GM12878 (cell line): ENCODE data around the gene ANKRD42. TPM values are rescaled to one million over a fixed set of nuclear protein-coding genes. Genes with fewer than 3 reads are reported as not detected.

Experiments
- ATAC-seq: fragments of 200-7000 bp; cut with Tn5 transposase; 3 replicates; pipeline ENCODE4 v1.9.1; 2020; ENCODE audit warnings: mild to moderate bottlenecking, moderate library complexity
- BruUV-seq: library from RNA; stranded (reverse); fragments of 400-500 nt; replicated peaks from 2 replicates; lab custom pipeline; 2021; lab: Mats Ljungman, UMichigan
- CTCF ChIA-PET: fragments of 300-600 bp; sonication (Branson Sonifier 250); formaldehyde crosslinking; extraction: SDS; loops from one replicate; lab custom pipeline; 2021; ENCODE audit warnings: inconsistent platforms; lab: Yijun Ruan, JAX
- POLR2A ChIA-PET: fragments of 350-600 bp; formaldehyde crosslinking; extraction: SDS; loops from one replicate; lab custom pipeline; 2021; ENCODE audit warnings: inconsistent platforms; lab: Charles Lee
- RAD21 ChIA-PET: fragments of 300-600 bp; sonication (Branson Sonifier 250); formaldehyde crosslinking; loops from one replicate; lab custom pipeline; 2023; ENCODE audit warnings: antibody characterized with exemption; ENCODE audit not compliant: unreplicated experiment; lab: Charles Lee
- SMC1A ChIA-PET: fragments of 300-600 bp; sonication (Branson Sonifier 250); formaldehyde crosslinking; loops from one replicate; lab custom pipeline; 2023; ENCODE audit not compliant: unreplicated experiment, uncharacterized antibody; lab: Charles Lee
- DNase-seq: peaks from one replicate; pipeline ENCODE4 v3.0.0-alpha.2; 2011; ENCODE audit warnings: low read depth, low spot score
- FAIRE-seq: peaks from 3 replicates; lab custom pipeline; 2011; peaks lifted over from hg19 to GRCh38; lab: Jason Lieb, UNC
- H2AFZ ChIP-seq: 2 replicates; pipeline ENCODE4 v1.6.0; 2011; ENCODE audit warnings: low read depth, low read length, control low read depth; ENCODE audit not compliant: control insufficient read depth
- H3K27ac ChIP-seq: 2 replicates; pipeline ENCODE4 v1.5.1; 2011; ENCODE audit warnings: control low read depth; ENCODE audit not compliant: control insufficient read depth, insufficient read depth
- H3K27me3 ChIP-seq, 2 experiments: replicated peaks in 1 of 2; 2 replicates each; pipeline versions ENCODE4 v1.6.0 to v1.6.1; 2011; ENCODE audit warnings: low read length in 1 of 2; ENCODE audit not compliant: control insufficient read depth in 2 of 2, insufficient read depth in 2 of 2
- H3K36me3 ChIP-seq, 2 experiments: 2 replicates each; pipeline ENCODE4 v1.5.1; 2011; ENCODE audit warnings: low read length in 1 of 2; ENCODE audit not compliant: control insufficient read depth in 2 of 2, insufficient read depth in 2 of 2
- H3K4me1 ChIP-seq: 2 replicates; pipeline ENCODE4 v1.6.1; 2011; ENCODE audit warnings: mild to moderate bottlenecking, low read length, moderate library complexity, mixed read lengths; ENCODE audit not compliant: control insufficient read depth, insufficient read depth
- H3K4me2 ChIP-seq: 2 replicates; pipeline ENCODE4 v1.6.0; 2011; ENCODE audit warnings: control low read depth; ENCODE audit not compliant: control insufficient read depth, insufficient read depth
- H3K4me3 ChIP-seq: fragments of 200-600 bp; sonication (generic); 2 replicates; pipeline ENCODE4 v1.5.1; 2016
- H3K79me2 ChIP-seq: 2 replicates; pipeline ENCODE4 v1.6.0; 2011; ENCODE audit warnings: low read length; ENCODE audit not compliant: control insufficient read depth, insufficient read depth
- H3K9ac ChIP-seq: 2 replicates; pipeline ENCODE4 v1.8.0; 2011; ENCODE audit warnings: low read length, control low read depth, mixed read lengths; ENCODE audit not compliant: control insufficient read depth, insufficient read depth
- H3K9me3 ChIP-seq: replicated peaks from 3 replicates; pipeline ENCODE4 v1.5.1; 2011; ENCODE audit warnings: mild to moderate bottlenecking, low read length; ENCODE audit not compliant: control insufficient read depth, insufficient read depth
- H4K20me1 ChIP-seq: 2 replicates; pipeline ENCODE4 v1.6.0; 2011; ENCODE audit not compliant: control insufficient read depth, insufficient read depth
- BCL11A ChIP-seq: IDR thresholded peaks from 2 replicates; pipeline ENCODE4 v1.6.1; 2011; ENCODE audit warnings: low read depth, low read length
- EGR1 ChIP-seq, 2 experiments: IDR thresholded peaks; 1 replicate in 1 of 2; 2 replicates in 1 of 2; pipeline ENCODE4 v1.6.1; 2011 to 2012; ENCODE audit warnings: low read depth in 2 of 2, low read length in 2 of 2, borderline replicate concordance in 1 of 2, mild to moderate bottlenecking in 1 of 2, moderate library complexity in 1 of 2
- FOS ChIP-seq: IDR thresholded peaks from 3 replicates; pipeline ENCODE4 v1.6.1; 2011; ENCODE audit warnings: borderline replicate concordance; ENCODE audit not compliant: insufficient read length; ENCODE audit errors: extremely low read depth
- KAT2A ChIP-seq: conservative IDR thresholded peaks from 2 replicates; pipeline ENCODE4 v1.6.1; 2011; ENCODE audit warnings: low read depth, low read length; ENCODE audit not compliant: control insufficient read depth
- NFYA ChIP-seq: IDR thresholded peaks from 2 replicates; pipeline ENCODE4 v1.6.1; 2011; ENCODE audit warnings: low read depth, mild to moderate bottlenecking, low read length, improper control_type of control experiment, borderline replicate concordance
- NR2C1 ChIP-seq: fragments of 450-650 bp; IDR thresholded peaks from 2 replicates; pipeline ENCODE4 v1.6.1; 2017; ENCODE audit warnings: antibody characterized with exemption, mild to moderate bottlenecking, moderate library complexity
- NR2C2 ChIP-seq: IDR thresholded peaks from 2 replicates; pipeline ENCODE4 v1.6.1; 2011; ENCODE audit warnings: borderline replicate concordance, low read depth; ENCODE audit not compliant: control insufficient read depth, insufficient read length
- NRF1 ChIP-seq: conservative IDR thresholded peaks from 2 replicates; pipeline ENCODE4 v1.6.1; 2011; ENCODE audit warnings: mild to moderate bottlenecking, low read depth, low read length, improper control_type of control experiment
- POLR2AphosphoS2 ChIP-seq: IDR thresholded peaks from 2 replicates; pipeline ENCODE4 v1.6.1; 2011; ENCODE audit warnings: low read depth, mild to moderate bottlenecking, low read length, improper control_type of control experiment, moderate library complexity
- RAD21 ChIP-seq: IDR thresholded peaks from 2 replicates; pipeline ENCODE4 v1.6.1; 2011; ENCODE audit warnings: mild to moderate bottlenecking, low read depth, low read length, moderate library complexity; ENCODE audit not compliant: insufficient read depth
- RAD51 ChIP-seq: fragments of 450-650 bp; IDR thresholded peaks from 2 replicates; pipeline ENCODE4 v1.6.1; 2016; ENCODE audit warnings: moderate library complexity, mild to moderate bottlenecking, inconsistent platforms
- YBX1 ChIP-seq: fragments of 450-650 bp; IDR thresholded peaks from 2 replicates; pipeline ENCODE4 v1.6.1; 2016; ENCODE audit warnings: antibody characterized with exemption
- ZNF207 ChIP-seq: fragments of 450-650 bp; IDR thresholded peaks from 2 replicates; pipeline ENCODE4 v1.6.1; 2014; ENCODE audit warnings: antibody characterized with exemption, mild to moderate bottlenecking, borderline replicate concordance
- WGBS: methylation state at CpG from one replicate; pipeline ENCODE4 v1.1.6; 2016; ENCODE audit warnings: low lambda C conversion rate; ENCODE audit not compliant: insufficient replicate concordance, insufficient coverage; ENCODE audit errors: missing lambda C conversion rate; 5-methylcytosine and 5-hydroxymethylcytosine counted together
- in situ Hi-C: fragments of 300-500 bp; cut with MboI; formaldehyde crosslinking; loops from 9 replicates; pipeline ENCODE4 v1.14.3; 2018; ENCODE audit warnings: mixed read lengths
- intact Hi-C: fragments of 100-400 bp; cut with micrococcal nuclease; formaldehyde crosslinking; loops from one replicate; pipeline ENCODE4 v1.14.2; 2022; ENCODE audit not compliant: unreplicated experiment
- polyA plus RNA-seq, 11 experiments: library from polyadenylated mRNA; depleted of rRNA in 4 of 11; unstranded in 6 of 11; stranded (reverse) in 5 of 11; fragments of >200 nt; fragmentation: Nextera tagmentation in 4 of 11; fragmentation: Illumina TruSeq in 1 of 11; extraction: Ambion mirVana in 4 of 11; extraction: Trizol in 1 of 11; gene quantifications; 1 replicate in 1 of 11; 2 replicates in 10 of 11; pipeline versions ENCODE4 v1.2.1 to v1.2.3, GENCODE V29; 2011 to 2016; ENCODE audit warnings: inconsistent platforms in 2 of 11, missing spikeins in 2 of 11, low read depth in 1 of 11
- total RNA-seq, 4 experiments: library from RNA; depleted of rRNA in 3 of 4; stranded (reverse); fragments of >200 nt in 3 of 4; fragmentation: Illumina TruSeq in 1 of 4; extraction: Trizol in 1 of 4; gene quantifications; 2 replicates each; pipeline versions ENCODE4 v1.2.1 to v1.2.3, GENCODE V29; 2013 to 2021
- TF ChIP-seq, protein P1 (sequence below): fragments of 150-350 bp; IDR thresholded peaks from 2 replicates; pipeline ENCODE4 v1.6.1; 2016; ENCODE audit warnings: low read depth, low read length

Gene ANKRD42
- total and polyA plus RNA-seq, 10 of the 15 experiments (the other 5 are each of a cell fraction or from before 2014, with no cell fraction given) = 0.68 to 3.2 (median 2.0) TPM

- no peak for TF ChIP-seq FOS
- no peak for TF ChIP-seq BCL11A
- TF ChIP-seq EGR1 (IDR thresholded peaks at IDR 0.05; ENCODE audit: borderline replicate concordance in 1 of 2, low read depth in 2 of 2, low read length in 2 of 2) = no peak
- no peak for TF ChIP-seq NFYA
- no peak for TF ChIP-seq NRF1
- TF ChIP-seq YBX1 = no peak
- TF ChIP-seq, protein P1, sequence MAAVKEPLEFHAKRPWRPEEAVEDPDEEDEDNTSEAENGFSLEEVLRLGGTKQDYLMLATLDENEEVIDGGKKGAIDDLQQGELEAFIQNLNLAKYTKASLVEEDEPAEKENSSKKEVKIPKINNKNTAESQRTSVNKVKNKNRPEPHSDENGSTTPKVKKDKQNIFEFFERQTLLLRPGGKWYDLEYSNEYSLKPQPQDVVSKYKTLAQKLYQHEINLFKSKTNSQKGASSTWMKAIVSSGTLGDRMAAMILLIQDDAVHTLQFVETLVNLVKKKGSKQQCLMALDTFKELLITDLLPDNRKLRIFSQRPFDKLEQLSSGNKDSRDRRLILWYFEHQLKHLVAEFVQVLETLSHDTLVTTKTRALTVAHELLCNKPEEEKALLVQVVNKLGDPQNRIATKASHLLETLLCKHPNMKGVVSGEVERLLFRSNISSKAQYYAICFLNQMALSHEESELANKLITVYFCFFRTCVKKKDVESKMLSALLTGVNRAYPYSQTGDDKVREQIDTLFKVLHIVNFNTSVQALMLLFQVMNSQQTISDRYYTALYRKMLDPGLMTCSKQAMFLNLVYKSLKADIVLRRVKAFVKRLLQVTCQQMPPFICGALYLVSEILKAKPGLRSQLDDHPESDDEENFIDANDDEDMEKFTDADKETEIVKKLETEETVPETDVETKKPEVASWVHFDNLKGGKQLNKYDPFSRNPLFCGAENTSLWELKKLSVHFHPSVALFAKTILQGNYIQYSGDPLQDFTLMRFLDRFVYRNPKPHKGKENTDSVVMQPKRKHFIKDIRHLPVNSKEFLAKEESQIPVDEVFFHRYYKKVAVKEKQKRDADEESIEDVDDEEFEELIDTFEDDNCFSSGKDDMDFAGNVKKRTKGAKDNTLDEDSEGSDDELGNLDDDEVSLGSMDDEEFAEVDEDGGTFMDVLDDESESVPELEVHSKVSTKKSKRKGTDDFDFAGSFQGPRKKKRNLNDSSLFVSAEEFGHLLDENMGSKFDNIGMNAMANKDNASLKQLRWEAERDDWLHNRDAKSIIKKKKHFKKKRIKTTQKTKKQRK = no peak
- no peak for TF ChIP-seq NR2C1
- no peak for TF ChIP-seq KAT2A
- TF ChIP-seq POLR2AphosphoS2 = no peak
- no peak for TF ChIP-seq ZNF207
- no peak for TF ChIP-seq RAD51
- no peak for TF ChIP-seq NR2C2
- no peak for TF ChIP-seq RAD21
- H3K27ac ChIP-seq = no peak overlapping the region
- ATAC-seq = no peak
- no peak overlapping the region for H3K4me2 ChIP-seq
- in situ Hi-C loops (no loop called here), intact Hi-C loops (no loop called here)
- H3K9me3 ChIP-seq = no peaks in the 10 kb centered on the region
- no peak overlapping the region for H3K9ac ChIP-seq
- ChIA-PET CTCF (interaction anchor here (0.7 kb wide), 1 partner anchor 10 kb away, joined by 3 read pairs; no protein-coding TSS in a partner anchor), RAD21 (no interaction called here), POLR2A (no interaction called here), SMC1A (no interaction called here)
- no TSS peak for BruUV-seq
- no peaks in the 10 kb centered on the region for H3K36me3 ChIP-seq
- H3K4me3 ChIP-seq = no peak overlapping the region
- H4K20me1 ChIP-seq = no peaks in the 10 kb centered on the region
- DNase-seq = no peak
- H2AFZ ChIP-seq = no peak overlapping the region
- H3K27me3 ChIP-seq = no peaks in the 10 kb centered on the region
- no peak for FAIRE-seq
- WGBS = 93% methylated on average over 3 of the region's 3 CpGs
- H3K79me2 ChIP-seq = no peaks in the 10 kb centered on the region
- no peaks in the 10 kb centered on the region for H3K4me1 ChIP-seq
Observed at GRCh38 chr11:83205608-83206185, 12.2 kb downstream of the ANKRD42 start.
